Glutamatergic neuron (in vitro differentiated cells): ENCODE results near the gene AUTS2. TPM values are rescaled to one million over a fixed set of nuclear protein-coding genes. Genes with fewer than 3 reads are reported as not detected.

Experiments
- DNase-seq: peaks from one replicate; pipeline ENCODE4 v3.0.0; 2022
- H3K27ac Mint-ChIP-seq: one replicate; pipeline ENCODE4 v1.8.0; 2020; ENCODE audit warnings: mild to moderate bottlenecking, mixed read lengths, inconsistent platforms; ENCODE audit not compliant: unreplicated experiment
- H3K27me3 Mint-ChIP-seq: one replicate; pipeline ENCODE4 v1.8.0; 2020; ENCODE audit warnings: mild to moderate bottlenecking, moderate library complexity, mixed read lengths, inconsistent platforms; ENCODE audit not compliant: unreplicated experiment
- H3K36me3 Mint-ChIP-seq: one replicate; pipeline ENCODE4 v1.8.0; 2020; ENCODE audit warnings: mild to moderate bottlenecking, mixed read lengths, inconsistent platforms; ENCODE audit not compliant: unreplicated experiment
- H3K4me1 Mint-ChIP-seq: one replicate; pipeline ENCODE4 v1.8.0; 2020; ENCODE audit warnings: mild to moderate bottlenecking, low read depth, mixed read lengths, inconsistent platforms; ENCODE audit not compliant: unreplicated experiment
- H3K4me3 Mint-ChIP-seq: one replicate; pipeline ENCODE4 v1.8.0; 2020; ENCODE audit warnings: mild to moderate bottlenecking, mixed read lengths, inconsistent platforms; ENCODE audit not compliant: unreplicated experiment
- H3K9me3 Mint-ChIP-seq: one replicate; pipeline ENCODE4 v1.8.0; 2020; ENCODE audit warnings: mild to moderate bottlenecking, moderate library complexity, mixed read lengths, inconsistent platforms; ENCODE audit not compliant: unreplicated experiment
- CTCF ChIP-seq: fragments of 200-600 bp; sonication (generic); IDR thresholded peaks from one replicate; pipeline ENCODE4 v1.5.0; 2021; ENCODE audit not compliant: partially characterized antibody, unreplicated experiment
- total RNA-seq: library from RNA; stranded (reverse); fragmentation: NEBNext Ultra II Directional; extraction: Animal tissue kit (Norgen Biotek cat#: 25700); gene quantifications from one replicate; pipeline ENCODE4 v1.2.1, GENCODE V29; 2021; ENCODE audit not compliant: unreplicated experiment

AUTS2 gene
- total RNA-seq, 1 donor from 2014 or later = 300 TPM

- Mint-ChIP-seq H3K36me3 (no peaks in the 10 kb centered on the region), H3K4me3 (no peak overlapping the region), H3K9me3 (peaks cover 4% of the 10 kb centered on the region), H3K27me3 (peaks cover 7% of the 10 kb centered on the region), H3K27ac (no peak overlapping the region), H3K4me1 (peaks cover 54% of the 10 kb centered on the region)
- no peak for DNase-seq
- TF ChIP-seq CTCF = no peak
Measured at GRCh38 chr7:69749994-69750393, 151.7 kb downstream of the AUTS2 start.

- peaks cover 55% of the 10 kb centered on the region for H3K4me1 Mint-ChIP-seq
- H3K27me3 Mint-ChIP-seq = peaks cover 6% of the 10 kb centered on the region
- H3K27ac Mint-ChIP-seq = no peak overlapping the region
- no peaks in the 10 kb centered on the region for H3K36me3 Mint-ChIP-seq
- H3K9me3 Mint-ChIP-seq = peaks cover 4% of the 10 kb centered on the region
- DNase-seq = no peak
- no peak for TF ChIP-seq CTCF
- no peak overlapping the region for H3K4me3 Mint-ChIP-seq
Measured at GRCh38 chr7:69751026-69751425, 152.8 kb downstream of the AUTS2 start.

- Mint-ChIP-seq H3K36me3 (no peaks in the 10 kb centered on the region), H3K27me3 (no peaks in the 10 kb centered on the region), H3K9me3 (peaks cover 2% of the 10 kb centered on the region), H3K4me3 (no peak overlapping the region), H3K27ac (no peak overlapping the region), H3K4me1 (peaks cover 53% of the 10 kb centered on the region)
- no peak for TF ChIP-seq CTCF
- DNase-seq = no peak
Measured at GRCh38 chr7:69753981-69754380, 155.7 kb downstream of the AUTS2 start.

GRCh38 chr7:69754476-69754875 is 156.2 kb downstream of the AUTS2 start:
- no peak for TF ChIP-seq CTCF
- no peak overlapping the region for H3K4me3 Mint-ChIP-seq
- peaks cover 50% of the 10 kb centered on the region for H3K4me1 Mint-ChIP-seq
- no peak overlapping the region for H3K27ac Mint-ChIP-seq
- no peaks in the 10 kb centered on the region for H3K36me3 Mint-ChIP-seq
- peaks cover 2% of the 10 kb centered on the region for H3K9me3 Mint-ChIP-seq
- no peak for DNase-seq
- no peaks in the 10 kb centered on the region for H3K27me3 Mint-ChIP-seq

GRCh38 chr7:69756235-69756634 is 158.0 kb downstream of the AUTS2 start:
- Mint-ChIP-seq H3K27ac (no peak overlapping the region), H3K36me3 (no peaks in the 10 kb centered on the region), H3K27me3 (no peaks in the 10 kb centered on the region), H3K4me3 (no peak overlapping the region), H3K9me3 (peaks cover 2% of the 10 kb centered on the region), H3K4me1 (peaks cover 50% of the 10 kb centered on the region)
- no peak for TF ChIP-seq CTCF
- no peak for DNase-seq
